ENCODE results near the gene KCNH2.

DNA sequence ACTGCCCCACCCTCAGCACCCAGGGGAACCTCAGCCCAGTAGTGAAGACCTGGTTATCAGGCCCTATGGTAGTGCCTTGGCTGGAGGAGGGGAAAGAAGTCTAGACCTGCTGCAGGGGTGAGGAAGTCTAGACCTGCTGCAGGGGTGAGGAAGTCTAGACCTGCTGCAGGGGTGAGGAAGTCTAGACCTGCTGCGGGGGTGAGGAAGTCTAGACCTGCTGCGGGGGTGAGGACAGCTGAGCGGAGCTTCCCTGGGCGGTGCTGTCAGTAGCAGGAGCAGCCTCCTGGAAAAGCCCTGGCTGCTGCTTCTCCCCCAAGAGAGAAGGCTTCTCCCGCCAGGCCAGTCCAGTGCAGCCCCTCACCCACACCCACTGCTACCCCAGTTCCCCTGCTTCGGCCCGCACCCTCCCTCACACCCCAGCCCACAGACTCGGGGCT lies 19.0 kb upstream of the KCNH2 start:
- TF ChIP-seq, protein P1, sequence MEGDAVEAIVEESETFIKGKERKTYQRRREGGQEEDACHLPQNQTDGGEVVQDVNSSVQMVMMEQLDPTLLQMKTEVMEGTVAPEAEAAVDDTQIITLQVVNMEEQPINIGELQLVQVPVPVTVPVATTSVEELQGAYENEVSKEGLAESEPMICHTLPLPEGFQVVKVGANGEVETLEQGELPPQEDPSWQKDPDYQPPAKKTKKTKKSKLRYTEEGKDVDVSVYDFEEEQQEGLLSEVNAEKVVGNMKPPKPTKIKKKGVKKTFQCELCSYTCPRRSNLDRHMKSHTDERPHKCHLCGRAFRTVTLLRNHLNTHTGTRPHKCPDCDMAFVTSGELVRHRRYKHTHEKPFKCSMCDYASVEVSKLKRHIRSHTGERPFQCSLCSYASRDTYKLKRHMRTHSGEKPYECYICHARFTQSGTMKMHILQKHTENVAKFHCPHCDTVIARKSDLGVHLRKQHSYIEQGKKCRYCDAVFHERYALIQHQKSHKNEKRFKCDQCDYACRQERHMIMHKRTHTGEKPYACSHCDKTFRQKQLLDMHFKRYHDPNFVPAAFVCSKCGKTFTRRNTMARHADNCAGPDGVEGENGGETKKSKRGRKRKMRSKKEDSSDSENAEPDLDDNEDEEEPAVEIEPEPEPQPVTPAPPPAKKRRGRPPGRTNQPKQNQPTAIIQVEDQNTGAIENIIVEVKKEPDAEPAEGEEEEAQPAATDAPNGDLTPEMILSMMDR (IDR thresholded peaks at IDR 0.05), result no peak
- TF ChIP-seq EZH2 (IDR thresholded peaks at IDR 0.05; ENCODE audit: borderline replicate concordance, insufficient read depth, low read depth, low read length, poor library complexity, severe bottlenecking), result no peak
